Trophoblast cell (in vitro differentiated cells and primary cell): ENCODE measurements around the gene NEB.

Source experiments
- DNase-seq, 2 donors: peaks; one replicate each; pipeline ENCODE4 v3.0.0-alpha.2; 2016
- H2AFZ ChIP-seq: 2 replicates; pipeline ENCODE4 v1.6.1; 2013; ENCODE audit warnings: low read length, moderate library complexity, mild to moderate bottlenecking; ENCODE audit not compliant: insufficient read depth, poor library complexity
- H2AK5ac ChIP-seq: 2 replicates; pipeline ENCODE4 v1.6.1; 2013; ENCODE audit warnings: mild to moderate bottlenecking, low read length
- H2BK120ac ChIP-seq: 2 replicates; pipeline ENCODE4 v1.6.1; 2013; ENCODE audit warnings: low read length, mild to moderate bottlenecking, moderate library complexity; ENCODE audit not compliant: insufficient read depth, poor library complexity
- H2BK12ac ChIP-seq: 2 replicates; pipeline ENCODE4 v1.6.1; 2013; ENCODE audit warnings: mild to moderate bottlenecking, low read length, moderate library complexity
- H2BK5ac ChIP-seq: 2 replicates; pipeline ENCODE4 v1.6.1; 2013; ENCODE audit warnings: low read length, low read depth, moderate library complexity, mild to moderate bottlenecking; ENCODE audit not compliant: poor library complexity
- H3K14ac ChIP-seq: 2 replicates; pipeline ENCODE4 v1.6.1; 2013; ENCODE audit warnings: mild to moderate bottlenecking, low read length
- H3K18ac ChIP-seq: 2 replicates; pipeline ENCODE4 v1.6.1; 2013; ENCODE audit warnings: mild to moderate bottlenecking, low read length
- H3K23ac ChIP-seq: 2 replicates; pipeline ENCODE4 v1.6.1; 2013; ENCODE audit warnings: low read length
- H3K27ac ChIP-seq: 2 replicates; pipeline ENCODE4 v1.5.1; 2013; ENCODE audit warnings: low read depth, mild to moderate bottlenecking, inconsistent platforms, low read length, moderate library complexity
- H3K27me3 ChIP-seq: 2 replicates; pipeline ENCODE4 v1.6.1; 2013; ENCODE audit warnings: inconsistent platforms, mild to moderate bottlenecking, low read length, moderate library complexity; ENCODE audit not compliant: insufficient read depth
- H3K36me3 ChIP-seq, 2 experiments: 1 replicate in 1 of 2; 2 replicates in 1 of 2; pipeline ENCODE4 v1.6.1; 2013; ENCODE audit warnings: low read length in 2 of 2, mild to moderate bottlenecking in 2 of 2, moderate library complexity in 1 of 2; ENCODE audit not compliant: insufficient read depth in 2 of 2, control insufficient read depth in 1 of 2
- H3K4ac ChIP-seq: 2 replicates; pipeline ENCODE4 v1.6.1; 2013; ENCODE audit warnings: low read depth, mild to moderate bottlenecking, low read length, moderate library complexity
- H3K4me1 ChIP-seq, 2 experiments: 1 replicate in 1 of 2; 2 replicates in 1 of 2; pipeline ENCODE4 v1.6.1; 2013; ENCODE audit warnings: low read length in 2 of 2, mild to moderate bottlenecking in 2 of 2, moderate library complexity in 1 of 2; ENCODE audit not compliant: insufficient read depth in 2 of 2, control insufficient read depth in 1 of 2
- H3K4me2 ChIP-seq: 2 replicates; pipeline ENCODE4 v1.6.1; 2013; ENCODE audit warnings: inconsistent platforms, mild to moderate bottlenecking, low read length, moderate library complexity
- H3K4me3 ChIP-seq: 2 replicates; pipeline ENCODE4 v1.5.1; 2013; ENCODE audit warnings: mild to moderate bottlenecking, low read depth, low read length, inconsistent platforms
- H3K79me1 ChIP-seq: one replicate; pipeline ENCODE4 v1.6.1; 2013; ENCODE audit warnings: low read length
- H3K79me2 ChIP-seq: 2 replicates; pipeline ENCODE4 v1.6.1; 2013; ENCODE audit warnings: low read length, mild to moderate bottlenecking; ENCODE audit not compliant: control insufficient read depth, insufficient read depth, poor library complexity
- H3K9ac ChIP-seq: 2 replicates; pipeline ENCODE4 v1.6.1; 2013; ENCODE audit warnings: mild to moderate bottlenecking, low read length
- H3K9me3 ChIP-seq: 2 replicates; pipeline ENCODE4 v1.6.1; 2013; ENCODE audit warnings: low read depth, mild to moderate bottlenecking, control low read depth, inconsistent platforms, low read length; ENCODE audit not compliant: insufficient read depth
- H4K12ac ChIP-seq: 2 replicates; pipeline ENCODE4 v1.6.1; 2013; ENCODE audit warnings: low read depth, mild to moderate bottlenecking, low read length, moderate library complexity
- H4K8ac ChIP-seq: 2 replicates; pipeline ENCODE4 v1.6.1; 2013; ENCODE audit warnings: low read depth, mild to moderate bottlenecking, low read length, moderate library complexity
- H4K91ac ChIP-seq: one replicate; pipeline ENCODE4 v1.6.1; 2013; ENCODE audit warnings: low read depth, mild to moderate bottlenecking, low read length, moderate library complexity
- WGBS: extraction: QIAGEN DNeasy Blood & Tissue Kit; methylation state at CpG from one replicate; pipeline ENCODE4 v1.1.7; 2013; ENCODE audit warnings: missing lambda C conversion rate; ENCODE audit not compliant: insufficient read length, insufficient coverage; ENCODE audit errors: extremely low coverage; 5-methylcytosine and 5-hydroxymethylcytosine counted together

NEB gene

DNA sequence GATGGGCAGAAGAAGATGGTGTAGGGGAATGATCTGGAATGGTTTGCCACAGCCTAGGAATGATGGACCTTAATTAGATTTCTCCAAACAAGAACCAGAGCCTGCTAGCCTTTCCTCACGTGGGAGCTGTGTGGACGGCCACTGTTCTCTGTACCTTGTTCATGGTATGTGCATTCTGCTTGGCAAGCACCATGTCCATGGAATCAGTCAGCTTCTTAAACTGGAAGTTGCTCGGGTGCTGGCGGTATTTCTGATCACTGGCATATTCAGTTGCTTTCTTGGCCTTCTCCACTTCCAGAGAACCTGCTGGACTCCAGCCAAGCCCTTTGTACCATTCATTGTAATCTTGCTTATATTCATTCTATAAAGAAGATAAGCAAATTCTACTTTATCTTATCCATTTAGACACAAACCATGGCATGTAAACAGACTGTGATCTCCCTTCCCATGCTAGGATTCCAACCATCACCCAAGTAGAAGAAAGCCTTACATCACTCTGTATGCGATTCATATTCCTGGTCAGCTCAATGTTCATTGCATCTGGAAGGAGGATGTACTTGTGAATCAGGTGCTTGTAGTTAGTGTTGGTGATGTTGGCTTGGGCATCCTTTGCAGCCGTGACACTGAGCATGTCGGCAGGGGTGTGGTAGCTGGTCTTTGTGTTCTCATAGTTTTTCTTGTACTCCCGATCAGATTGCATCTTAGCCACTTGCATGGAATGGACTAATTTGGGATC, 78.4 kb downstream of the NEB start:
- no peak overlapping the region for H3K9ac ChIP-seq
- DNase-seq, result no peak
- no peak overlapping the region for H3K23ac ChIP-seq
- no peaks in the 10 kb centered on the region for H3K36me3 ChIP-seq
- H2AFZ ChIP-seq, result no peak overlapping the region
- no peak overlapping the region for H3K4ac ChIP-seq
- no peaks in the 10 kb centered on the region for H3K79me1 ChIP-seq
- H4K91ac ChIP-seq, result no peak overlapping the region
- H4K8ac ChIP-seq, result no peak overlapping the region
- H3K27ac ChIP-seq, result no peak overlapping the region
- no peaks in the 10 kb centered on the region for H3K9me3 ChIP-seq
- no peak overlapping the region for H3K18ac ChIP-seq
- no peaks in the 10 kb centered on the region for H3K27me3 ChIP-seq
- no peak overlapping the region for H2BK12ac ChIP-seq
- no peaks in the 10 kb centered on the region for H3K4me1 ChIP-seq
- H3K79me2 ChIP-seq, result no peaks in the 10 kb centered on the region
- H2BK5ac ChIP-seq, result no peak overlapping the region
- WGBS, result no CpG with 5 or more reads among the region's 8 CpGs
- no peak overlapping the region for H3K4me3 ChIP-seq
- H3K14ac ChIP-seq, result no peak overlapping the region
- no peak overlapping the region for H4K12ac ChIP-seq
- no peak overlapping the region for H2AK5ac ChIP-seq
- H3K4me2 ChIP-seq, result no peak overlapping the region
- H2BK120ac ChIP-seq, result no peak overlapping the region

DNA sequence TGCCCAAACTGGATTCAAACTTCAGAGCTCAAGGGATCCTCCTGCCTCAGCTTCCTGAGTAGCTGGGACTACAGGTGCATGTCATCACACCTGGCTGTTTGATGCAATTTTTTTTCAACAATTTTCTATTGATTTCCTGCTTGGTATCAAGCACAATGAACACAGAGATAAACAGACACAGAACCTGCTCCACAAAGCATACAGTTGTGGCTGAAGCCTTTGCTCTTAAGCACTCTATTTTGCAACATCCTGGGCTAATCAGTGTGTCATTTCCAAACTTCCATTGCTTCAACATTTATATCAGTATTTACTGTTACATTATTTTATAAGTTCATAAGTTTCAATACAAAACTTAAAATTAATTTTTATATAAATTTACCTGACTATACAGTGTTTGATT, 79.4 kb downstream of the NEB start:
- Histone ChIP-seq H3K27me3 (no peaks in the 10 kb centered on the region), H2BK120ac (no peak overlapping the region), H3K9ac (no peak overlapping the region), H3K18ac (no peak overlapping the region), H3K14ac (no peak overlapping the region), H2BK5ac (no peak overlapping the region), H3K79me2 (no peaks in the 10 kb centered on the region), H2BK12ac (no peak overlapping the region), H3K23ac (no peak overlapping the region), H2AK5ac (no peak overlapping the region), H3K27ac (no peak overlapping the region), H3K4me3 (no peak overlapping the region), H3K4me1 (no peaks in the 10 kb centered on the region), H3K4me2 (no peak overlapping the region), H3K36me3 (no peaks in the 10 kb centered on the region), H3K9me3 (no peaks in the 10 kb centered on the region), H3K4ac (no peak overlapping the region), H4K91ac (no peak overlapping the region), H4K8ac (no peak overlapping the region), H2AFZ (no peak overlapping the region), H4K12ac (no peak overlapping the region), H3K79me1 (no peaks in the 10 kb centered on the region)
- DNase-seq, result no peak

DNA sequence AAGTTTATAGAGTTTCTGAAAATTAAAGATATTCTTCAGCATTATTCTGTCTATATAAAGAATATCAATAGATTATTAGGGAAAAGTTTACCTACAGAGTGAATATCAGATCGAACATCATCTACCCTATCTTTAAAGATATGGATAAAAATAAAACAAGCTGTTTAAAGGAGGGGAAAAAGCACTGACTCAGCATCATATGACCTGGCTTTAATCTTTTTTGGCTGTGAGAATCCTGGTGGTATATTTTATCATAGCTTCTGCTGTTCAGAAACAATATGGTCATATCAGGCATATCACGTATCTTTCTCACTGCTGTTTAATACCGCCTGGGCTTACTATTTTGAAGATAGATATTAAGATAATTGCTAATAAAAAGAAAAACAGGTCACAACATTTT, 80.2 kb downstream of the NEB start:
- no peak overlapping the region for H4K91ac ChIP-seq

DNA sequence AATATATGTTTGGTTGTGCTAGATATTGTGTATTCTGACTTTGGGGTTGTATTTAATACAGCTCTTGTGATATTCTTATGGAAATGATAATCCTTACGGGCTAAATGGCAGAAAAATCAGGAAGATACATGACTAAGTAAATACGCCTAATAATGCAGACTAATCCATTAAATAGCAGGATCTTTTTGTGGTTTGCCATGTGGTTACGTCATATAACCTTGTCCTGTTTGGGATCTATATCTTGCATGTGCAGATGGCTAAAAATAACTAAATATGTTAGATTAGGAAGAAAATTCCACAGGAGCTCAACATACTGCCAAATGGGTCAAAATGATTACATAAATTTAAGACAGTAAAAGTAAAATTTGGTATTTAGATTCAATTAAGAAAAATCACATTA, 83.0 kb downstream of the NEB start:
- no peak overlapping the region for H2AFZ ChIP-seq

More for the DNA sequence above, 80.2 kb downstream of the NEB start:
- no peak overlapping the region for H3K14ac ChIP-seq
- no peak overlapping the region for H3K4me3 ChIP-seq
- H2AK5ac ChIP-seq, result no peak overlapping the region
- H2BK5ac ChIP-seq, result no peak overlapping the region
- H3K27ac ChIP-seq, result no peak overlapping the region
- no peaks in the 10 kb centered on the region for H3K79me1 ChIP-seq
- H2BK120ac ChIP-seq, result no peak overlapping the region
- H3K36me3 ChIP-seq, result no peaks in the 10 kb centered on the region
- no peak overlapping the region for H3K9ac ChIP-seq
- H3K4me1 ChIP-seq, result no peaks in the 10 kb centered on the region
- H3K79me2 ChIP-seq, result no peaks in the 10 kb centered on the region
- no peak for DNase-seq
- H3K18ac ChIP-seq, result no peak overlapping the region
- WGBS, result no CpG with 5 or more reads among the region's 3 CpGs
- H3K4ac ChIP-seq, result no peak overlapping the region
- H2BK12ac ChIP-seq, result no peak overlapping the region
- H3K4me2 ChIP-seq, result no peak overlapping the region
- no peak overlapping the region for H2AFZ ChIP-seq
- H3K27me3 ChIP-seq, result no peaks in the 10 kb centered on the region
- no peak overlapping the region for H4K8ac ChIP-seq
- no peak overlapping the region for H4K12ac ChIP-seq
- no peak overlapping the region for H3K23ac ChIP-seq
- no peaks in the 10 kb centered on the region for H3K9me3 ChIP-seq

More for the DNA sequence above, 83.0 kb downstream of the NEB start:
- H3K18ac ChIP-seq, result no peak overlapping the region
- H3K27ac ChIP-seq, result no peak overlapping the region
- no peak overlapping the region for H3K14ac ChIP-seq
- H3K36me3 ChIP-seq, result no peaks in the 10 kb centered on the region
- H4K12ac ChIP-seq, result no peak overlapping the region
- H3K27me3 ChIP-seq, result no peaks in the 10 kb centered on the region
- H3K23ac ChIP-seq, result no peak overlapping the region
- H3K4me1 ChIP-seq, result no peaks in the 10 kb centered on the region
- H3K4me2 ChIP-seq, result no peak overlapping the region
- H2BK120ac ChIP-seq, result no peak overlapping the region
- H4K91ac ChIP-seq, result no peak overlapping the region
- no peak overlapping the region for H2AK5ac ChIP-seq
- H3K79me2 ChIP-seq, result no peaks in the 10 kb centered on the region
- H3K4me3 ChIP-seq, result no peak overlapping the region
- H3K79me1 ChIP-seq, result no peaks in the 10 kb centered on the region
- H3K9me3 ChIP-seq, result no peaks in the 10 kb centered on the region
- DNase-seq, result no peak
- no peak overlapping the region for H2BK12ac ChIP-seq
- H4K8ac ChIP-seq, result no peak overlapping the region
- no peak overlapping the region for H3K4ac ChIP-seq
- WGBS, result no CpG with 5 or more reads among the region's 3 CpGs
- H3K9ac ChIP-seq, result no peak overlapping the region
- H2BK5ac ChIP-seq, result no peak overlapping the region
